ENCODE measurements around the gene SCPEP1. TPM values are rescaled to one million over a fixed set of nuclear protein-coding genes. Genes with fewer than 3 reads are reported as not detected.
A peak's percentile ranks its signal among the peaks of the same experiment; 100 is the strongest.
"Not testable (repeated sequence)": the region's sequence is repeated elsewhere in the genome, so short reads cannot be mapped to it uniquely, and the experiment has no call there.

The SCPEP1 gene
- total RNA-seq, 1 donor from 2014 or later, result 48.3 TPM

DNA sequence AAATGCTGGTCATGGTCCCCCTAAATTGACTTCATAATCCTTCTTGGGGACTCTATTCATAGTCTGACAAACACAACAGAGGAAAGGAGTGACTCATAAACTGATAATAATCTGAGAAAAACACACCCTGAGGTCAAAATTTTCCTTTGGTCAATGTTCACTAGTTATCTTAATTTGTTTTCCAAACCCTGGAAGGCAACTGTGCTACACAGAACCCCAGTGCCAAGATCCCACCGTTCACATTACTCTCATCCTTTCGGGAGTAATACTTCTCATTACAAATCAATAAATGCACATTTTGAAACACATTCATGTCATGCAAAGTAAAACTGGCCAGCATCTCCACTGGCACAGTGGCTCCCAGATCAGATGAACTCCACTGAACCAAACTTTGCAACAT, 40.2 kb upstream of the SCPEP1 start:
- Mint-ChIP-seq H3K27me3 (no peaks in the 10 kb centered on the region), H3K27ac (no peak overlapping the region), H3K9me3 (ENCODE audit: low read depth) (peaks cover under 1% of the 10 kb centered on the region), H3K4me1 (ENCODE audit: low read depth) (no peaks in the 10 kb centered on the region), H3K36me3 (ENCODE audit: insufficient read depth) (peaks cover 43% of the 10 kb centered on the region), H3K4me3 (ENCODE audit: low read depth) (no peak overlapping the region)
- TF ChIP-seq, protein P1, sequence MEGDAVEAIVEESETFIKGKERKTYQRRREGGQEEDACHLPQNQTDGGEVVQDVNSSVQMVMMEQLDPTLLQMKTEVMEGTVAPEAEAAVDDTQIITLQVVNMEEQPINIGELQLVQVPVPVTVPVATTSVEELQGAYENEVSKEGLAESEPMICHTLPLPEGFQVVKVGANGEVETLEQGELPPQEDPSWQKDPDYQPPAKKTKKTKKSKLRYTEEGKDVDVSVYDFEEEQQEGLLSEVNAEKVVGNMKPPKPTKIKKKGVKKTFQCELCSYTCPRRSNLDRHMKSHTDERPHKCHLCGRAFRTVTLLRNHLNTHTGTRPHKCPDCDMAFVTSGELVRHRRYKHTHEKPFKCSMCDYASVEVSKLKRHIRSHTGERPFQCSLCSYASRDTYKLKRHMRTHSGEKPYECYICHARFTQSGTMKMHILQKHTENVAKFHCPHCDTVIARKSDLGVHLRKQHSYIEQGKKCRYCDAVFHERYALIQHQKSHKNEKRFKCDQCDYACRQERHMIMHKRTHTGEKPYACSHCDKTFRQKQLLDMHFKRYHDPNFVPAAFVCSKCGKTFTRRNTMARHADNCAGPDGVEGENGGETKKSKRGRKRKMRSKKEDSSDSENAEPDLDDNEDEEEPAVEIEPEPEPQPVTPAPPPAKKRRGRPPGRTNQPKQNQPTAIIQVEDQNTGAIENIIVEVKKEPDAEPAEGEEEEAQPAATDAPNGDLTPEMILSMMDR (IDR thresholded peaks at IDR 0.05; ENCODE audit: unreplicated experiment), result no peak
- no peak for DNase-seq (ENCODE audit: low spot score, unreplicated experiment)

GRCh38 chr17:56938206-56938605, 39.7 kb upstream of the SCPEP1 start:
- not testable (repeated sequence) for H3K27me3 Mint-ChIP-seq; H3K4me1 Mint-ChIP-seq (ENCODE audit: low read depth); H3K27ac Mint-ChIP-seq; H3K4me3 Mint-ChIP-seq (ENCODE audit: low read depth); H3K9me3 Mint-ChIP-seq (ENCODE audit: low read depth); DNase-seq (ENCODE audit: low spot score, unreplicated experiment)
- peaks cover 43% of the 10 kb centered on the region for H3K36me3 Mint-ChIP-seq (ENCODE audit: insufficient read depth)

DNA sequence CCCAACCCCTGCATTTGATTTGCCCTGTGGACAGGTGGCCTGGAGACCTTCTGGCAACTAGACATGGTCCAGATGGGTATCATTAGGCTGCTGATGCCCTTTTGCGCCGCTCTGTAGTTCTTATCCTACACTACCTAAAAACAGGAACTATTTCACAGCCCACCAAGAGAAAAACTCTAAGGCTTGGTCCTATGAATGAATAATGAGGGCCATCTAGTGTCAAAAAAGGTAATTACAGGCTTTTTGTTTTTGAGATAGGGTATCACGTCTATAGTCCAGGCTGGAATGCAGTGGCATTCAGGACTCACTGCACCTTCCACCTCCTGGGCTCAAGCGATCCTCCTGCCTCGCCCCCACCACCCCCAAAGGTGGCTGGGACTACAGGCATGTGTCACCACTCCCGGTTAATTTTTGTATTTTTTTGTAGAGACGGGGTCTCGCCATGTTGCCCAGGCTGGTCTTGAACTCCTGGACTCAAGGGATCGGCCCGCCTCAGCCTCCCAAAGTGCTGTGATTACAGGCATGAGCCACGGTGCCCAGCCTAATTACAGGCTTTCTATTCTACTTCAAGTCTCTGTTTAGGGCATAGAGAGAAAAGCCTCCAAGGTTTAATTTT, 38.0 kb upstream of the SCPEP1 start:
- H3K4me3 Mint-ChIP-seq (ENCODE audit: low read depth), result no peak overlapping the region
- no peaks in the 10 kb centered on the region for H3K9me3 Mint-ChIP-seq (ENCODE audit: low read depth)
- DNase-seq (ENCODE audit: low spot score, unreplicated experiment), result no peak
- TF ChIP-seq, protein P1 (IDR thresholded peaks at IDR 0.05; ENCODE audit: unreplicated experiment), result peak; percentile 66
- H3K4me1 Mint-ChIP-seq (ENCODE audit: low read depth), result no peaks in the 10 kb centered on the region
- peaks cover 36% of the 10 kb centered on the region for H3K36me3 Mint-ChIP-seq (ENCODE audit: insufficient read depth)
- no peak overlapping the region for H3K27ac Mint-ChIP-seq
- no peaks in the 10 kb centered on the region for H3K27me3 Mint-ChIP-seq

DNA sequence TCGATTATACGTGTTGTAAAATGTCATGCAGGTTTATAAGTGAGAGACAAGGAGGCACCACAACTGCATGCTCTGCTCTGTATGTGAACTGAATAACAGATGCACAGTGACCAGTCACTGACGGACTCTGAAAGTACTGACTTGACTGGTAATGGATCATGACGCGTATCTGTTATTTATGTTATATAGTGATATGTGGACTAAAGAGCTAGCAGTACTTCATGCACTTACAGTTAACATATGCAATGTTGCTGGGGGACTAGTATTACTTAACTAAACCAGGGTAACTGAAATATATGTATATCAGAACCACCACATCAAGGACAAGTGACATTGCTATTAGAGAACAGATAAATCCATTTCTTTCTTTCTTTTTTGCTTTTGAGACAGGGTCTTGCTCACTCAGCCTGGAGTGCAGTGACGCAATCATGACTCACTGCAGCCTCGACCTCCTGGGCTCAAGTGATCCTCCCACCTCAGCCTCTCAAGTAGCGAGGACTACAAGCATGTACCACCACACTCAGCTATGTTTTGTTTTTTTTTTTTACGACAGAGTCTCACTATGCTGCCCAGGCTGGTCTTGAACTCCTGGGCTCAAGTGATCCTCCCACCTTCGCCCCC, 34.3 kb upstream of the SCPEP1 start:
- Mint-ChIP-seq H3K9me3 (ENCODE audit: low read depth) (no peaks in the 10 kb centered on the region), H3K27me3 (no peaks in the 10 kb centered on the region), H3K36me3 (ENCODE audit: insufficient read depth) (peaks cover 35% of the 10 kb centered on the region), H3K4me3 (ENCODE audit: low read depth) (no peak overlapping the region), H3K27ac (no peak overlapping the region), H3K4me1 (ENCODE audit: low read depth) (no peaks in the 10 kb centered on the region)
- no peak for DNase-seq (ENCODE audit: low spot score, unreplicated experiment)
- TF ChIP-seq, protein P1 (IDR thresholded peaks at IDR 0.05; ENCODE audit: unreplicated experiment), result no peak

DNA sequence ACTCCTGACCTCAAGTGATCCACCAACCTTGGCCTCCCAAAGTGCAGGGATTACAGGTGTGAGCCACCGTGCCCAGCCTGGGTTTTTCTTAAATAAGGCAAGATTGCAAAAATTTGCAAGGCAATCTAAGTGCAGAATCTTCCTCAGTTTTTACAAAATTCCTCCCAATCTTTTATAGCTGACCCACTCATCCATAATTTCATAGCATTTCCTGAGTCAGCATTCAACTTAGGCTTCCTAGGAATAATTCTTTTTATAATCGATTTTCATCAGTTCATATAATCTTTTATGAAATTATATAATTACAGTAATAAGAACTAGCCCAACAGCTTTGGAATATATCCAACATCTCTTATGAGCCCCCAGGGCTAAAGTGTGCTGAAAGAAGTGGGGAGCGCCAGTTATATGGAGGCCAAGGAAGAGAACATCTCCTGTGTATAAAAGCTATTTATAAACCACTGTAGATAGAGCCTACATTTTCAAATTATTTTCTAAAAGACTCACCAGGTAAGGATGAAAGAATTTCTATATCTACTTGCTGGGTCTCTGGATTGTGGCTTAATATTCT, 31.9 kb upstream of the SCPEP1 start:
- Mint-ChIP-seq H3K4me1 (ENCODE audit: low read depth) (no peaks in the 10 kb centered on the region), H3K36me3 (ENCODE audit: insufficient read depth) (peaks cover 42% of the 10 kb centered on the region), H3K27me3 (no peaks in the 10 kb centered on the region), H3K4me3 (ENCODE audit: low read depth) (no peak overlapping the region), H3K9me3 (ENCODE audit: low read depth) (no peaks in the 10 kb centered on the region), H3K27ac (no peak overlapping the region)
- no peak for DNase-seq (ENCODE audit: low spot score, unreplicated experiment)
- TF ChIP-seq, protein P1 (IDR thresholded peaks at IDR 0.05; ENCODE audit: unreplicated experiment), result no peak

- no peak for DNase-seq (ENCODE audit: low spot score, unreplicated experiment)
- Mint-ChIP-seq H3K4me3 (ENCODE audit: low read depth) (no peak overlapping the region), H3K4me1 (ENCODE audit: low read depth) (no peaks in the 10 kb centered on the region), H3K27me3 (no peaks in the 10 kb centered on the region), H3K9me3 (ENCODE audit: low read depth) (no peaks in the 10 kb centered on the region), H3K36me3 (ENCODE audit: insufficient read depth) (peaks cover 40% of the 10 kb centered on the region), H3K27ac (no peak overlapping the region)
- TF ChIP-seq, protein P1 (IDR thresholded peaks at IDR 0.05; ENCODE audit: unreplicated experiment), result no peak
Measured at GRCh38 chr17:56947741-56948140, 30.2 kb upstream of the SCPEP1 start.

Measured in progenitor cell of endocrine pancreas (in vitro differentiated cells).